Lower lobe of right lung (tissue), 2 donors: ENCODE measurements around the gene SOBP. TPM values are rescaled to one million over a fixed set of nuclear protein-coding genes. Genes with fewer than 3 reads are reported as not detected.

Source experiments
- ATAC-seq, 2 donors: fragments of 200-7000 bp; cut with Tn5 transposase; one replicate each; pipeline ENCODE4 v1.9.1; 2020 to 2022; ENCODE audit warnings: mild to moderate bottlenecking in 2 of 2, moderate library complexity in 2 of 2
- DNase-seq: peaks from one replicate; pipeline ENCODE4 v3.0.0-alpha.2; 2020
- H3K27ac ChIP-seq: fragments of 200-600 bp; one replicate; pipeline ENCODE4 v1.8.0; 2022
- H3K27me3 ChIP-seq: fragments of 200-600 bp; one replicate; pipeline ENCODE4 v1.8.0; 2022; ENCODE audit warnings: low read depth
- H3K36me3 ChIP-seq: fragments of 200-600 bp; one replicate; pipeline ENCODE4 v1.8.0; 2022; ENCODE audit warnings: mild to moderate bottlenecking
- H3K4me1 ChIP-seq: fragments of 200-600 bp; one replicate; pipeline ENCODE4 v1.8.0; 2022
- H3K4me3 ChIP-seq: fragments of 200-600 bp; one replicate; pipeline ENCODE4 v1.8.0; 2022; ENCODE audit warnings: mild to moderate bottlenecking
- H3K9me3 ChIP-seq: fragments of 200-600 bp; one replicate; pipeline ENCODE4 v1.8.0; 2022
- CTCF ChIP-seq: fragments of 200-600 bp; IDR thresholded peaks from one replicate; pipeline ENCODE4 v1.8.0; 2022; ENCODE audit warnings: antibody characterized with exemption, mild to moderate bottlenecking
- intact Hi-C: fragments of 100-400 bp; cut with DNase I; formaldehyde crosslinking; loops from one replicate; pipeline ENCODE4 v1.11.0; 2022
- total RNA-seq: library from RNA; stranded (reverse); fragmentation: NEBNext Ultra II Directional; extraction: Animal tissue kit (Norgen Biotek cat#: 25700); gene quantifications from one replicate; pipeline ENCODE4 v1.2.1, GENCODE V29; 2021
- donor health status: DM: no; HTN: yes; CAD: no; lungs with severe emphysema.

Gene SOBP
- total RNA-seq, 1 donor from 2014 or later, result 6.9 TPM

- intact Hi-C loops, result no loop called here
- TF ChIP-seq CTCF, result no peak
- Histone ChIP-seq H3K27me3 (no peaks in the 10 kb centered on the region), H3K27ac (peak overlapping the region; percentile 19), H3K36me3 (no peaks in the 10 kb centered on the region), H3K4me1 (no peaks in the 10 kb centered on the region), H3K4me3 (no peak overlapping the region), H3K9me3 (no peaks in the 10 kb centered on the region)
- peak; percentile 76 to 80 for ATAC-seq
- DNase-seq, result peak; percentile 49
These were observed 33.3 kb downstream of the SOBP start for GRCh38 chr6:107523054-107523791.

GRCh38 chr6:107523794-107524193 is 33.9 kb downstream of the SOBP start:
- H3K4me3 ChIP-seq, result no peak overlapping the region
- H3K4me1 ChIP-seq, result no peaks in the 10 kb centered on the region
- no peak for ATAC-seq
- H3K27me3 ChIP-seq, result no peaks in the 10 kb centered on the region
- DNase-seq, result no peak
- no peak for TF ChIP-seq CTCF
- intact Hi-C loops, result no loop called here
- H3K9me3 ChIP-seq, result no peaks in the 10 kb centered on the region
- no peaks in the 10 kb centered on the region for H3K36me3 ChIP-seq
- H3K27ac ChIP-seq, result peak overlapping the region; percentile 19

GRCh38 chr6:107524626-107525025 is 34.7 kb downstream of the SOBP start:
- no peak for ATAC-seq
- intact Hi-C loops, result no loop called here
- Histone ChIP-seq H3K4me3 (no peak overlapping the region), H3K4me1 (no peaks in the 10 kb centered on the region), H3K36me3 (no peaks in the 10 kb centered on the region), H3K27ac (no peak overlapping the region), H3K9me3 (no peaks in the 10 kb centered on the region), H3K27me3 (no peaks in the 10 kb centered on the region)
- no peak for DNase-seq
- no peak for TF ChIP-seq CTCF

- H3K36me3 ChIP-seq, result no peaks in the 10 kb centered on the region
- H3K27me3 ChIP-seq, result no peaks in the 10 kb centered on the region
- ATAC-seq (no peak), DNase-seq (no peak)
- no peak overlapping the region for H3K27ac ChIP-seq
- no peak for TF ChIP-seq CTCF
- H3K4me3 ChIP-seq, result no peak overlapping the region
- no peaks in the 10 kb centered on the region for H3K9me3 ChIP-seq
- intact Hi-C loops, result no loop called here
- peaks cover 10% of the 10 kb centered on the region for H3K4me1 ChIP-seq
These were observed 42.0 kb downstream of the SOBP start for GRCh38 chr6:107531868-107532267.

- peaks cover 10% of the 10 kb centered on the region for H3K4me1 ChIP-seq
- no peaks in the 10 kb centered on the region for H3K27me3 ChIP-seq
- intact Hi-C loops, result no loop called here
- H3K4me3 ChIP-seq, result no peak overlapping the region
- ATAC-seq, result no peak
- no peaks in the 10 kb centered on the region for H3K9me3 ChIP-seq
- no peaks in the 10 kb centered on the region for H3K36me3 ChIP-seq
- no peak for TF ChIP-seq CTCF
- no peak for DNase-seq
- H3K27ac ChIP-seq, result no peak overlapping the region
These were observed 42.8 kb downstream of the SOBP start for GRCh38 chr6:107532706-107533105.
